ENCODE measurements around the gene WDR70.
"Not testable (repeated sequence)": the region's sequence is repeated elsewhere in the genome, so short reads cannot be mapped to it uniquely, and the experiment has no call there.

Gene WDR70

DNA sequence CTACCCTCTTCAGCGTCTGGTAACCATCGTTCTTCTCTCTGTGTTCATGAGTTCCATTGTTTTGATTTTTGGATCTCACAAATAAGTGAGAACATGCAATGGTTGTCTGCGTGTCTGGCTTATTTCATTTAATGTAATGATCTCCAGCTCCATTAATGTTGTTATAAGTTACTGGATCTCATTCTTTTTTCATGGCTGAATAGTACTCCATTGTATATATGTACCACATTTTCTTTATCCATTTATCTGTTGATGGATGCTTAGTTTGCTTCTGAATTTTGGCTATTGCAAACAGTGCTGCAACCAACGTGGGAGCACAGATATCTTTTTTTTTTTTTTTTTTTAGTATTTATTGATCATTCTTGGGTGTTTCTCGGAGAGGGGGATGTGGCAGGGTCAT is 139.2 kb downstream of the WDR70 start:
- not testable (repeated sequence) for H2AFZ ChIP-seq (ENCODE audit: insufficient read depth, low read length, poor library complexity); H4K8ac ChIP-seq (ENCODE audit: low read depth, low read length); H3K23ac ChIP-seq (ENCODE audit: low read length); DNase-seq; H3K27me3 ChIP-seq (ENCODE audit: insufficient read depth, low read length); H3K9me3 ChIP-seq (ENCODE audit: insufficient read depth, low read depth, low read length); H2BK12ac ChIP-seq (ENCODE audit: low read length); H3K18ac ChIP-seq (ENCODE audit: low read length); H4K12ac ChIP-seq (ENCODE audit: low read depth, low read length); H3K4ac ChIP-seq (ENCODE audit: low read depth, low read length); H4K91ac ChIP-seq (ENCODE audit: low read depth, low read length); H3K27ac ChIP-seq (ENCODE audit: low read depth, low read length); H3K9ac ChIP-seq (ENCODE audit: low read length); H2AK5ac ChIP-seq (ENCODE audit: low read length); H3K4me2 ChIP-seq (ENCODE audit: low read length); H3K4me3 ChIP-seq (ENCODE audit: low read depth, low read length); H3K79me2 ChIP-seq (ENCODE audit: control insufficient read depth, insufficient read depth, low read length, poor library complexity); H3K14ac ChIP-seq (ENCODE audit: low read length); H3K4me1 ChIP-seq (ENCODE audit: control insufficient read depth in 1 of 2, insufficient read depth in 2 of 2, low read length in 2 of 2); H2BK120ac ChIP-seq (ENCODE audit: insufficient read depth, low read length, poor library complexity); H2BK5ac ChIP-seq (ENCODE audit: low read depth, low read length, poor library complexity); H3K79me1 ChIP-seq (ENCODE audit: low read length)
- 100% methylated on average over 2 of the region's 5 CpGs for WGBS (ENCODE audit: extremely low coverage, insufficient coverage, insufficient read length)
- peaks cover 8 to 11% of the 10 kb centered on the region in 2 experiments for H3K36me3 ChIP-seq (ENCODE audit: control insufficient read depth in 1 of 2, insufficient read depth in 2 of 2, low read length in 2 of 2)

- H3K9me3 ChIP-seq (ENCODE audit: insufficient read depth, low read depth, low read length), result peaks cover 6% of the 10 kb centered on the region
- H3K4ac ChIP-seq (ENCODE audit: low read depth, low read length), result no peak overlapping the region
- H3K23ac ChIP-seq (ENCODE audit: low read length), result no peak overlapping the region
- no peak overlapping the region for H4K12ac ChIP-seq (ENCODE audit: low read depth, low read length)
- H2AFZ ChIP-seq (ENCODE audit: insufficient read depth, low read length, poor library complexity), result no peak overlapping the region
- H2AK5ac ChIP-seq (ENCODE audit: low read length), result no peak overlapping the region
- no peak overlapping the region for H2BK12ac ChIP-seq (ENCODE audit: low read length)
- H3K9ac ChIP-seq (ENCODE audit: low read length), result no peak overlapping the region
- no peaks in the 10 kb centered on the region for H3K4me1 ChIP-seq (ENCODE audit: control insufficient read depth in 1 of 2, insufficient read depth in 2 of 2, low read length in 2 of 2)
- no peak overlapping the region for H4K91ac ChIP-seq (ENCODE audit: low read depth, low read length)
- no peak overlapping the region for H3K27ac ChIP-seq (ENCODE audit: low read depth, low read length)
- no peak overlapping the region for H3K18ac ChIP-seq (ENCODE audit: low read length)
- peaks cover 8 to 11% of the 10 kb centered on the region in 2 experiments for H3K36me3 ChIP-seq (ENCODE audit: control insufficient read depth in 1 of 2, insufficient read depth in 2 of 2, low read length in 2 of 2)
- DNase-seq, result no peak
- no peak overlapping the region for H2BK5ac ChIP-seq (ENCODE audit: low read depth, low read length, poor library complexity)
- no peaks in the 10 kb centered on the region for H3K79me2 ChIP-seq (ENCODE audit: control insufficient read depth, insufficient read depth, low read length, poor library complexity)
- H3K79me1 ChIP-seq (ENCODE audit: low read length), result no peaks in the 10 kb centered on the region
- WGBS (ENCODE audit: extremely low coverage, insufficient coverage, insufficient read length), result no CpG with 5 or more reads among the region's 43 CpGs
- H3K27me3 ChIP-seq (ENCODE audit: insufficient read depth, low read length), result no peaks in the 10 kb centered on the region
- H3K4me2 ChIP-seq (ENCODE audit: low read length), result no peak overlapping the region
- no peak overlapping the region for H2BK120ac ChIP-seq (ENCODE audit: insufficient read depth, low read length, poor library complexity)
- H3K4me3 ChIP-seq (ENCODE audit: low read depth, low read length), result no peak overlapping the region
- H3K14ac ChIP-seq (ENCODE audit: low read length), result no peak overlapping the region
- H4K8ac ChIP-seq (ENCODE audit: low read depth, low read length), result no peak overlapping the region
Measured at GRCh38 chr5:37519304-37519703, 140.2 kb downstream of the WDR70 start.

- H3K4me1 ChIP-seq (ENCODE audit: control insufficient read depth in 1 of 2, insufficient read depth in 2 of 2, low read length in 2 of 2), result no peaks in the 10 kb centered on the region
- no peak overlapping the region for H3K27ac ChIP-seq (ENCODE audit: low read depth, low read length)
- no CpG with 5 or more reads among the region's 1 CpG for WGBS (ENCODE audit: extremely low coverage, insufficient coverage, insufficient read length)
- no peak for DNase-seq
- H3K4me2 ChIP-seq (ENCODE audit: low read length), result no peak overlapping the region
- H4K12ac ChIP-seq (ENCODE audit: low read depth, low read length), result no peak overlapping the region
- no peak overlapping the region for H2AK5ac ChIP-seq (ENCODE audit: low read length)
- H3K18ac ChIP-seq (ENCODE audit: low read length), result no peak overlapping the region
- H3K9ac ChIP-seq (ENCODE audit: low read length), result no peak overlapping the region
- H3K14ac ChIP-seq (ENCODE audit: low read length), result no peak overlapping the region
- H3K27me3 ChIP-seq (ENCODE audit: insufficient read depth, low read length), result no peaks in the 10 kb centered on the region
- no peak overlapping the region for H3K23ac ChIP-seq (ENCODE audit: low read length)
- no peak overlapping the region for H3K4ac ChIP-seq (ENCODE audit: low read depth, low read length)
- H2BK120ac ChIP-seq (ENCODE audit: insufficient read depth, low read length, poor library complexity), result no peak overlapping the region
- no peaks in the 10 kb centered on the region for H3K79me2 ChIP-seq (ENCODE audit: control insufficient read depth, insufficient read depth, low read length, poor library complexity)
- no peaks in the 10 kb centered on the region for H3K79me1 ChIP-seq (ENCODE audit: low read length)
- H3K36me3 ChIP-seq (ENCODE audit: control insufficient read depth in 1 of 2, insufficient read depth in 2 of 2, low read length in 2 of 2), result peaks cover 8 to 11% of the 10 kb centered on the region in 2 experiments
- H2AFZ ChIP-seq (ENCODE audit: insufficient read depth, low read length, poor library complexity), result no peak overlapping the region
- peaks cover 6% of the 10 kb centered on the region for H3K9me3 ChIP-seq (ENCODE audit: insufficient read depth, low read depth, low read length)
- no peak overlapping the region for H4K91ac ChIP-seq (ENCODE audit: low read depth, low read length)
- no peak overlapping the region for H3K4me3 ChIP-seq (ENCODE audit: low read depth, low read length)
- no peak overlapping the region for H2BK5ac ChIP-seq (ENCODE audit: low read depth, low read length, poor library complexity)
- H4K8ac ChIP-seq (ENCODE audit: low read depth, low read length), result no peak overlapping the region
- H2BK12ac ChIP-seq (ENCODE audit: low read length), result no peak overlapping the region
Measured at GRCh38 chr5:37519807-37520206, 140.7 kb downstream of the WDR70 start.

DNA sequence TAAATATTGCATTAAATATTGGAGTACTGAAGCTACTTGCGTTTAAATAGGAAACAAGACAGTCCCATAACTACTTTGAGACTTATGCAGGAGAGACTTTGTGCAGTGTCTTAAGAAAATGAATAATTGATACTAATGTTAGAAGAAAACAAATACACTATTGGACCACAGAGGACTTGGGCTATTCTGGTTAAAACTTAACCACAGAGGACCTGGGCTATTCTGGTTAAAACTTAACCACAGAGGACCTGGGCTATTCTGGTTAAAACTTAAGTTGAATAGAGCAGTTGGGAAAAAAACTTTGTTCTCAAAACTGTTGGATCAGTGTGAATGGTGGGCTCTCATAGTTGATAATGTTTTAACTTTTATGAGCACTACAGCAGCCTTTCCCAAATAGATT is 141.7 kb downstream of the WDR70 start:
- Histone ChIP-seq H2BK5ac (ENCODE audit: low read depth, low read length, poor library complexity) (no peak overlapping the region), H3K18ac (ENCODE audit: low read length) (no peak overlapping the region), H3K4me1 (ENCODE audit: control insufficient read depth in 1 of 2, insufficient read depth in 2 of 2, low read length in 2 of 2) (no peaks in the 10 kb centered on the region), H2BK120ac (ENCODE audit: insufficient read depth, low read length, poor library complexity) (no peak overlapping the region), H3K4ac (ENCODE audit: low read depth, low read length) (no peak overlapping the region), H3K36me3 (ENCODE audit: control insufficient read depth in 1 of 2, insufficient read depth in 2 of 2, low read length in 2 of 2) (peaks cover 8 to 11% of the 10 kb centered on the region in 2 experiments), H3K27me3 (ENCODE audit: insufficient read depth, low read length) (no peaks in the 10 kb centered on the region), H4K8ac (ENCODE audit: low read depth, low read length) (no peak overlapping the region), H3K27ac (ENCODE audit: low read depth, low read length) (no peak overlapping the region), H4K91ac (ENCODE audit: low read depth, low read length) (no peak overlapping the region), H3K4me2 (ENCODE audit: low read length) (no peak overlapping the region), H3K9ac (ENCODE audit: low read length) (no peak overlapping the region), H4K12ac (ENCODE audit: low read depth, low read length) (no peak overlapping the region), H3K4me3 (ENCODE audit: low read depth, low read length) (no peak overlapping the region), H3K79me2 (ENCODE audit: control insufficient read depth, insufficient read depth, low read length, poor library complexity) (no peaks in the 10 kb centered on the region), H3K9me3 (ENCODE audit: insufficient read depth, low read depth, low read length) (peaks cover 6% of the 10 kb centered on the region), H3K79me1 (ENCODE audit: low read length) (no peaks in the 10 kb centered on the region), H3K23ac (ENCODE audit: low read length) (no peak overlapping the region), H3K14ac (ENCODE audit: low read length) (no peak overlapping the region), H2AK5ac (ENCODE audit: low read length) (no peak overlapping the region), H2BK12ac (ENCODE audit: low read length) (no peak overlapping the region), H2AFZ (ENCODE audit: insufficient read depth, low read length, poor library complexity) (no peak overlapping the region)
- DNase-seq, result no peak
- no CpG with 5 or more reads among the region's 1 CpG for WGBS (ENCODE audit: extremely low coverage, insufficient coverage, insufficient read length)
